ENCODE measurements around the gene UHRF2. TPM values are rescaled to one million over a fixed set of nuclear protein-coding genes. Genes with fewer than 3 reads are reported as not detected.

Gene UHRF2
- total and polyA plus RNA-seq, 2 of the 4 experiments (the other 2 are of a cell fraction), result 27.6 to 37.3 TPM

GRCh38 chr9:6471231-6471850 lies 58.3 kb downstream of the UHRF2 start:
- Histone ChIP-seq H2BK120ac (ENCODE audit: low read depth, low read length) (no peak overlapping the region), H3K4me3 (ENCODE audit: insufficient read depth, low read depth, low read length) (no peak overlapping the region), H4K20me1 (ENCODE audit: insufficient read depth, low read length) (peaks cover 10% of the 10 kb centered on the region; the same call in 1 of the 2 replicates), H2AK9ac (replicated peaks; ENCODE audit: low read depth, low read length, poor library complexity) (no peak overlapping the region), H3K27me3 (ENCODE audit: control insufficient read depth, insufficient read depth, low read length) (no peaks in the 10 kb centered on the region), H3K9me1 (ENCODE audit: insufficient read depth, low read length) (peaks cover 5% of the 10 kb centered on the region; the same call in 1 of the 2 replicates), H2BK15ac (ENCODE audit: low read depth, low read length) (no peak overlapping the region), H3K9me3 (ENCODE audit: control insufficient read depth, insufficient read depth, low read length) (no peaks in the 10 kb centered on the region), H3K79me1 (ENCODE audit: low read depth in 1 of 2, low read length in 2 of 2) (peaks cover 28 to 56% of the 10 kb centered on the region in 2 experiments), H3K14ac (replicated peaks; ENCODE audit: low read depth, low read length) (no peak overlapping the region), H2BK20ac (ENCODE audit: low read depth, low read length) (no peak overlapping the region), H3K9ac (ENCODE audit: low read depth, low read length) (no peak overlapping the region), H3K4ac (ENCODE audit: low read depth, low read length) (no peak overlapping the region), H3K27ac (ENCODE audit: insufficient read depth, low read length) (no peak overlapping the region), H2AK5ac (ENCODE audit: low read depth, low read length) (no peak overlapping the region), H4K91ac (ENCODE audit: insufficient read depth, low read depth, low read length) (no peak overlapping the region), H3K4me2 (ENCODE audit: low read depth, low read length) (no peak overlapping the region), H3K4me1 (ENCODE audit: control insufficient read depth, insufficient read depth, low read length) (no peaks in the 10 kb centered on the region), H3K36me3 (ENCODE audit: control insufficient read depth, insufficient read depth, low read length) (peaks cover 10% of the 10 kb centered on the region), H3K18ac (ENCODE audit: low read depth, low read length) (no peak overlapping the region), H2BK5ac (ENCODE audit: low read depth, low read length, poor library complexity, severe bottlenecking) (no peak overlapping the region), H3K23ac (ENCODE audit: low read depth, low read length) (no peak overlapping the region), H2AFZ (replicated peaks; ENCODE audit: low read length, poor library complexity) (no peak overlapping the region), H3K56ac (ENCODE audit: extremely low read depth, insufficient read depth, low read length) (no peak overlapping the region), H4K8ac (ENCODE audit: low read depth in 2 of 2, low read length in 2 of 2) (no peak overlapping the region), H4K5ac (ENCODE audit: low read depth, low read length) (peak overlapping the region; percentile 4; the same call in 1 of the 2 replicates)
- ChIA-PET POLR2A (ENCODE audit: unreplicated experiment) (no interaction called here), CTCF (interaction anchor here (1.2 kb wide), 1 partner anchor 118 kb away, joined by 4 read pairs; no protein-coding TSS in a partner anchor)
- intact Hi-C loops (cut with micrococcal nuclease) (loop anchor here (5.0 kb wide), 1 partner anchor 41 kb away; no protein-coding TSS in a partner anchor), in situ Hi-C loops (cut with MboI; ENCODE audit: low sequenced_read_pairs) (no loop called here), dilution Hi-C loops (cut with HindIII; ENCODE audit: low sequenced_read_pairs, unreplicated experiment) (no loop called here)
- no TSS peak for BruUV-seq (replicated peaks)
- ATAC-seq (ENCODE audit: low read depth) (no peak), DNase-seq (no peak)
- TF ChIP-seq RFX5 (IDR thresholded peaks at IDR 0.05; ENCODE audit: low read depth, low read length) (no peak), USF2 (IDR thresholded peaks at IDR 0.05; ENCODE audit: low read depth, low read length) (no peak), CEBPB (IDR thresholded peaks at IDR 0.05; ENCODE audit: low read depth, low read length) (no peak), RCOR1 (IDR thresholded peaks at IDR 0.05; ENCODE audit: insufficient replicate concordance, low read length) (no peak), RAD21 (IDR thresholded peaks at IDR 0.05; ENCODE audit: low read length) (no peak), CHD1 (IDR thresholded peaks at IDR 0.05; ENCODE audit: low read depth, low read length) (no peak), MAFK (IDR thresholded peaks at IDR 0.05; ENCODE audit: low read depth, low read length) (no peak), MAZ (IDR thresholded peaks at IDR 0.05; ENCODE audit: borderline replicate concordance, low read depth, low read length) (no peak), NFE2L2 (IDR thresholded peaks at IDR 0.05; ENCODE audit: low read depth, low read length) (no peak), POLR2A (IDR thresholded peaks at IDR 0.05; ENCODE audit: low read depth, low read length) (no peak), FOS (IDR thresholded peaks at IDR 0.05; ENCODE audit: low read depth, low read length) (no peak), MXI1 (IDR thresholded peaks at IDR 0.05; ENCODE audit: borderline replicate concordance, low read depth, low read length) (no peak), SMC3 (IDR thresholded peaks at IDR 0.05; ENCODE audit: low read depth, low read length) (no peak), BHLHE40 (IDR thresholded peaks at IDR 0.05; ENCODE audit: low read depth, low read length) (no peak)
- TF ChIP-seq, protein P1, sequence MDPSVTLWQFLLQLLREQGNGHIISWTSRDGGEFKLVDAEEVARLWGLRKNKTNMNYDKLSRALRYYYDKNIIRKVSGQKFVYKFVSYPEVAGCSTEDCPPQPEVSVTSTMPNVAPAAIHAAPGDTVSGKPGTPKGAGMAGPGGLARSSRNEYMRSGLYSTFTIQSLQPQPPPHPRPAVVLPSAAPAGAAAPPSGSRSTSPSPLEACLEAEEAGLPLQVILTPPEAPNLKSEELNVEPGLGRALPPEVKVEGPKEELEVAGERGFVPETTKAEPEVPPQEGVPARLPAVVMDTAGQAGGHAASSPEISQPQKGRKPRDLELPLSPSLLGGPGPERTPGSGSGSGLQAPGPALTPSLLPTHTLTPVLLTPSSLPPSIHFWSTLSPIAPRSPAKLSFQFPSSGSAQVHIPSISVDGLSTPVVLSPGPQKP (IDR thresholded peaks at IDR 0.05; ENCODE audit: borderline replicate concordance, low read depth, low read length), result no peak
- TF ChIP-seq, protein P2, sequence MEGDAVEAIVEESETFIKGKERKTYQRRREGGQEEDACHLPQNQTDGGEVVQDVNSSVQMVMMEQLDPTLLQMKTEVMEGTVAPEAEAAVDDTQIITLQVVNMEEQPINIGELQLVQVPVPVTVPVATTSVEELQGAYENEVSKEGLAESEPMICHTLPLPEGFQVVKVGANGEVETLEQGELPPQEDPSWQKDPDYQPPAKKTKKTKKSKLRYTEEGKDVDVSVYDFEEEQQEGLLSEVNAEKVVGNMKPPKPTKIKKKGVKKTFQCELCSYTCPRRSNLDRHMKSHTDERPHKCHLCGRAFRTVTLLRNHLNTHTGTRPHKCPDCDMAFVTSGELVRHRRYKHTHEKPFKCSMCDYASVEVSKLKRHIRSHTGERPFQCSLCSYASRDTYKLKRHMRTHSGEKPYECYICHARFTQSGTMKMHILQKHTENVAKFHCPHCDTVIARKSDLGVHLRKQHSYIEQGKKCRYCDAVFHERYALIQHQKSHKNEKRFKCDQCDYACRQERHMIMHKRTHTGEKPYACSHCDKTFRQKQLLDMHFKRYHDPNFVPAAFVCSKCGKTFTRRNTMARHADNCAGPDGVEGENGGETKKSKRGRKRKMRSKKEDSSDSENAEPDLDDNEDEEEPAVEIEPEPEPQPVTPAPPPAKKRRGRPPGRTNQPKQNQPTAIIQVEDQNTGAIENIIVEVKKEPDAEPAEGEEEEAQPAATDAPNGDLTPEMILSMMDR (conservative IDR thresholded peaks at IDR 0.05; ENCODE audit: low read depth, low read length), result no peak
- no CpG with 5 or more reads among the region's 2 CpGs for WGBS, 2 experiments (ENCODE audit: extremely low coverage in 2 of 2, insufficient read length in 1 of 2)
